Posterior cingulate gyrus (tissue), 11 donors: ENCODE results near the gene STK32B.

Experiments used
- DNase-seq, 10 donors: peaks; one replicate each; pipeline versions ENCODE4 v3.0.0 to v3.0.0-alpha.2; 2020 to 2021; ENCODE audit warnings: mixed read lengths in 3 of 10
- intact Hi-C: fragments of 100-400 bp; cut with DNase I; formaldehyde crosslinking; loops from one replicate; pipeline ENCODE4 v1.15.1; 2023

The STK32B gene

GRCh38 chr4:5532100-5532499 lies 480.8 kb downstream of the STK32B start:
- intact Hi-C loops, result no loop called here

DNA sequence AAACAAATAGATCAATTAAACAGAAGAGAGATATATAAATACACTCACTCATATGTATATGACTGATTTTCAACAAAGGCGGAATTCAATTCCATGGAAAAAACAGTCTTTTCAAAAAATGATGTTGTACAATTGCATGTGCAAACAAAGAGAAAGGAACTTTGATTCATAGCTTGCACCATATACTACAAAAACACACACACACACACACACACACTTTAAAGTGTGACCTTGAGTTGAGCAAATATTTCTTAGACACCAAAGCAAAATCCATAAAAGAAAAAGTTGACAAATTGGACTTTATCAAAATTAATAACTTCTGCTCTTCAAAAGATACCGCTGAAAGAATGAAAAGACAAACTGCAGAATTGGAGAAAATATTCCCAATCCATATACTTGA lies 488.3 kb downstream of the STK32B start:
- intact Hi-C loops, result no loop called here
- no peak for DNase-seq

More at GRCh38 chr4:5532100-5532499, 480.8 kb downstream of the STK32B start:
- no peak for DNase-seq

DNA sequence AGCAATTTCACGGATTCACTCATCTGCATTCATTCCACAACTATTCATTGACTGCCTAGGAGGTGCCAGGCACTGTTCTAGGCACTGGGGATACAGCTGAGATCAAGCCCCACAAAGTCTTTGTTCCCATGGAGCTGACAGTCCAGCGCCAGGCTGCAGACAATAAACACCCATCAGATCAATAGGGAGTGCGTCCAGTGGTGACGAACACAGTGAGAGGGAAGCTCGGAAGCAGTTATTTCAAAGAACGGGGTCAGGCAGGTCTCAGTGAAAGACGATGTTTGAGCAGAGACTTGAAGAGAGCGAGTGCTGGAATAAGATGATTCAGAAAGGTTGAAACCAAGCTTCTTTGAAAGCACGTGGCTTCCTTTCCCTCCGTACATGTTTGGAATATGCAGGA lies 489.9 kb downstream of the STK32B start:
- DNase-seq, result no peak
- intact Hi-C loops, result no loop called here

- DNase-seq, result peak in 1 of 10 donors; percentile 59
- intact Hi-C loops, result no loop called here
Measured at GRCh38 chr4:5543681-5544080, 492.4 kb downstream of the STK32B start.

DNA sequence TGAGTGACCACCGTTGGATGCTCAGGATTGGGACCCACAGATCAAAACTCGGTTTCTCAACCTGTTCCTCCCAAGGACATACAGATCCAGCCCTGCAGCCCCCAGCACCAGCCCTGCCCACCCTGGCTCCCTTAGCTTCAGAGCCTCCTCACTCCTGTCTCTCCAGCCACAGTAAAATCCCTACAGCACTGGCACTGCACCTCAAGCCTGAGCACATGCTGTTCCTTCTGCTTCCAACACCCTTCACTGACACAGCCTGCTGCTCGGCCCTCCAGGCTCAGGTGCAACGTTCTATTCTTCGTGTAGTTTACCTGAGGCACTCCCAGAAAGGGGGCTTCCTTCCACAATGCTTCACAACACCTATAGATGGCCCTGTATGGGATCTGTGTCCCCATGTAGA lies 493.5 kb downstream of the STK32B start:
- intact Hi-C loops, result no loop called here
- no peak for DNase-seq

- DNase-seq, result no peak
- intact Hi-C loops, result no loop called here
Measured at GRCh38 chr4:5545271-5545670, 494.0 kb downstream of the STK32B start.

GRCh38 chr4:5547651-5548249 lies 496.5 kb downstream of the STK32B start:
- peak in 1 of 10 donors; percentile 62 for DNase-seq
- intact Hi-C loops, result no loop called here
